Measurements from ENCODE around the gene PGLYRP2. TPM values are rescaled to one million over a fixed set of nuclear protein-coding genes. Genes with fewer than 3 reads are reported as not detected.

Gene PGLYRP2
- total and polyA plus RNA-seq, 9 of the 15 experiments (the other 6 are each of a cell fraction or from before 2014, with no cell fraction given) = not detected

GRCh38 chr19:15432629-15433518 lies 46.4 kb downstream of the PGLYRP2 start (continued):
- TF ChIP-seq CHD7 (IDR thresholded peaks at IDR 0.05; ENCODE audit: low read depth, low read length) = no peak
- peak; percentile 73; the same call in 1 of the 2 replicates for TF ChIP-seq ZBTB33 (CRISPR knock-in tag; IDR thresholded peaks at IDR 0.05)
- no peak for TF ChIP-seq THRA (IDR thresholded peaks at IDR 0.05)
- no peak for TF ChIP-seq ZNF212 (CRISPR knock-in tag; IDR thresholded peaks at IDR 0.05)
- no peak for TF ChIP-seq THRAP3 (IDR thresholded peaks at IDR 0.05; ENCODE audit: borderline replicate concordance)
- no peak for TF ChIP-seq ZNF253 (CRISPR knock-in tag; conservative IDR thresholded peaks at IDR 0.05)
- no peak for TF ChIP-seq XRCC4 (IDR thresholded peaks at IDR 0.05; ENCODE audit: extremely low read depth, insufficient read depth, insufficient read length)
- no peak for TF ChIP-seq FOSL1 (tag; conservative IDR thresholded peaks at IDR 0.05)
- no peak for TF ChIP-seq ZFP36 (IDR thresholded peaks at IDR 0.05; ENCODE audit: low read depth, low read length, partially characterized antibody)
